Measurements from ENCODE around the gene BRD4. TPM values are rescaled to one million over a fixed set of nuclear protein-coding genes. Genes with fewer than 3 reads are reported as not detected.
"Not testable (repeated sequence)": the region's sequence is repeated elsewhere in the genome, so short reads cannot be mapped to it uniquely, and the experiment has no call there.

BRD4 gene
- total RNA-seq, 1 donor from 2014 or later: 115 TPM

GRCh38 chr19:15363048-15363447, 30.7 kb upstream of the BRD4 start:
- intact Hi-C loops (cut with micrococcal nuclease): not testable (repeated sequence)

DNA sequence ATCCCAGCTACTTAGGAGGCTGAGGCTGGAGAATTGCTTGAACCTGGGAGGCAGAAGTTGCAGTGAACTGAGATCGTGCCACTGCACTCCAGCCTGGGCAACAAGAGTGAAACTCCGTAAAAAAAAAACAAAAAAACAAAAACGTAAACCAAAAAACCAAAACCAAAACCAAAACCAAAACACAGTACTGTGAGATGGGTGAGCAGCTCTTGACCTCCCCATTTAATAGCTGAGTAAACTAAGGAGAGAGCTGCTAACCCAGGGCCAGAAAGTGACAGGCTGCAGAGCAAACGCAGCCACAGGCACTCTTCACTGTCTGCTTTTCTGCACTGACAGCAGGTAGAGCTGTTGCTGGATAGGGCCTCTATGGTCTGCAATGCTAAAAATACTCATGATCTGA, 27.7 kb upstream of the BRD4 start:
- intact Hi-C loops (cut with micrococcal nuclease): not testable (repeated sequence)

GRCh38 chr19:15358918-15359317, 26.6 kb upstream of the BRD4 start:
- intact Hi-C loops (cut with micrococcal nuclease): no loop called here

DNA sequence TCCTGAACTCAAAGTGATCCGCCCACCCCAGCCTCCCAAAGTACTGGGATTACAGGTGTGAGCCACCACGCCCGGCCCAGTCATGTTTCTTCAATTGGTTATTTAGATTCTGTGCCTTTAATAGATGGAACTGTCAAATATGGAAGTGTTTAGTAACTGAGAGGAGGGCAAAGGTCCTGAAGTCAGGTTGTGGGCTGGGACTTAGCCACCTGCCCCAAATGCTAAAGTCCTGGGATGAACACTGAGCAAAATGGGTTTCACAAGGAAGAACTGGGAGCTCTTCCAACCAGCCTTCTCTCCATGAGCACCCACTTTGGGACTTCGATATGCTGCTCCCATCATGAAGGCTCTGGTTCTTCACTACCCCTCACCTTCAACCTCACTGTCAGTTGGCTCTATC, 25.6 kb upstream of the BRD4 start:
- intact Hi-C loops (cut with micrococcal nuclease): no loop called here

- intact Hi-C loops (cut with micrococcal nuclease): no loop called here
Measured at GRCh38 chr19:15354566-15355296, 22.4 kb upstream of the BRD4 start.

DNA sequence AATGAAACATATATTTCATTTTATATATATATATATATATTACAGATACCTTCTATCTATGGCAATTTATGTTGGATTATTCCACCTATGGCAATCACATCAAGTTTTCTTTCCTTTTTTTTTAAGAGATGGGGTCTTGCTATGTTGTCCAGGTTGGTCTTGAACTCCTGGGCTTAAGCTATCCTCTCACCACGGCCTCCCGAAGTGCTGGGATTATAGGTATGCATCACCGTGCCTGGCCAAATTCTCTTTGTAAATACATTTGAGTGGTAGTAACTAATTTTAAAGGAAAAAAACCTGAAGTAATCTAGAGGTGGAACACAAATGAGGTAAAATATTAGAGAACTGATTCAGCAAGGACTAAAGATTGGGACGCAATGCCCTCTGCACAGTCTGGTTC, 21.6 kb upstream of the BRD4 start:
- intact Hi-C loops (cut with micrococcal nuclease): no loop called here

GRCh38 chr19:15352535-15352934, 20.2 kb upstream of the BRD4 start:
- intact Hi-C loops (cut with micrococcal nuclease): not testable (repeated sequence)

DNA sequence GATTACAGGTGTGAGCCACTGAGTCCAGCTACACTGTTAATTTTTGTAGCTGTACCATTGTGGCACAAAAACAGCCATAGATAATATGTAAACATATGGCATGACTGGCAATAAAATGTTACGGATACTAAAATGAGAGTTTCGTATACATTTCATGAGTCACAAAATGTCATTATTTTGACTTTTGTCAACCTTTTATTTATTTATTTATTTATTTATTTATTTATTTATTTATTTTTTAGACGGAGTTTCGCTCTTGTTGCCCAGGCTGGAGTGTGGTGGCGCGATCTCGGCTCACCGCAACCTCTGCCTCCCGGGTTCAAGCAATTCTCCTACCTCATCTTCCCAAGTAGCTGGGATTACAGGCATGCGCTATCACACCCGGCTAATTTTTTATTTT, 9.0 kb upstream of the BRD4 start:
- intact Hi-C loops (cut with micrococcal nuclease): not testable (repeated sequence)

GRCh38 chr19:15340086-15340485, 7.7 kb upstream of the BRD4 start:
- intact Hi-C loops (cut with micrococcal nuclease): no loop called here

- intact Hi-C loops (cut with micrococcal nuclease): no loop called here
Measured at GRCh38 chr19:15337202-15337601, 4.9 kb upstream of the BRD4 start.

DNA sequence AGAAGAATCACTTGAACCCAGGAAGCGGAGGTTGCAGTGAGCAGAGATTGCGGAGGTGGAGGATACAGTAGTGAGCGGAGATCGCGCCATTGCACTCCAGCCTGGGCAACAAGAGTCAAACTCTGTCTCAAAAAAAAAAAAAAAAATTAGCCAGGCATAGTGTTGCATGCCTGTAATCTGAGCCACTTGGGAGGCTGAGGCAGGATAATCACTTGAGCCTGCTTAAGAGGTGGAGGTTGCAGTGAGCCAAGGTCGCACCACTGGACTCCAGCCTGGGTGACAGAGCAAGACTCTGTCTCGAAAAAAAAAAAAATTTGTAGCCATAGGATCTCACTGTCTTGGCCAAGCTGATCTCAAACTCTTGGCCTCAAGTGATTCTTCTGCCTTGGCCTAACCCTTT, 3.7 kb upstream of the BRD4 start:
- intact Hi-C loops (cut with micrococcal nuclease): not testable (repeated sequence)

DNA sequence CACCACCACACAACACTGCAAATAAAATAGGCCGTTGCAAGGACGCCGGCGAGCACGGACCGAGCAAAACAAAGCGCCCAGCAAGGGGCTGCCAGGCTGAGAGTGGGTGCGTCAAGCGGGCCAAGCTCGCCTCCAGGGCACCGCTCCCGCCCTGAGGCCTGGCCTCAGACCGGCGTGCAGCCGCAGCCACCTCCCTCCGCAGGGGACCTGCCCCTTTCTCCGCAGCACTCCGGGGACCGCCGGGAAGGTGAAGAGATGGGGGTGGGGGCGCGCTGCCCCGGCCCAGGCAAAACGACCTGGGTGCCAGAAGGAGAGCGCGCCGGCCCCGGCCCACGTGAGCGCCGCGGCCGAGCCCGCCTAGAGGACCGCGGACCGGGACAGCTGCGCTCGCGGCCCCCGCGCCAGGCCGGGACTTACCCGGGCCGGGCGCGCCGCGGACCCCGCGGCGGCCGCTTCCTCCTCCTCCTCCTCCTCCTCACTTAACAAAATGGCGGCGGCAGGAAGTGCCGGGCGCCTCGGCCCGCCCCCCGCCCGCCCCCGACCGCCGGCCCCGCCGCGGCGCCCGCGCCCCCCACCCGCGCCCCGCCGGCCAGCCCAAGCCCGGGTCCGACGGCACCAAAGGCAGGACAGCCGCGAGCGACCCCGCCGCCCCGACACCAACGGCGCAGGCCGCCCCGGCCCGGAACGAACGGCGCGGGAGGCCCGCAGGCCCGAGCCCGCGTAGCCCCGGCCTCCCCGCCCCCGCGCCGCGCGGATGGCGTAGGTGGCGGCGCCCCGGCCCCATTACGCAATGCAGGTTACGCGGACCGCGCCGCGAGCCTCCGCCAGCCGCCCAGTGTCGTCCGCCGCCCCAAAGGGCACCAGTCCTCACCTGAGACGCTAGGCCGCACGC, 674 bp downstream of the BRD4 start:
- intact Hi-C loops (cut with micrococcal nuclease): loop anchor here (1.0 to 5.0 kb wide), 4 partner anchors 39 to 225 kb away; partner anchors contain the start of genes AKAP8 and AKAP8L

- intact Hi-C loops (cut with micrococcal nuclease): loop anchor here (1.0 to 5.0 kb wide), 3 partner anchors 39 to 226 kb away; partner anchors contain the start of gene AKAP8
Measured at GRCh38 chr19:15330801-15331418, 1.4 kb downstream of the BRD4 start.

DNA sequence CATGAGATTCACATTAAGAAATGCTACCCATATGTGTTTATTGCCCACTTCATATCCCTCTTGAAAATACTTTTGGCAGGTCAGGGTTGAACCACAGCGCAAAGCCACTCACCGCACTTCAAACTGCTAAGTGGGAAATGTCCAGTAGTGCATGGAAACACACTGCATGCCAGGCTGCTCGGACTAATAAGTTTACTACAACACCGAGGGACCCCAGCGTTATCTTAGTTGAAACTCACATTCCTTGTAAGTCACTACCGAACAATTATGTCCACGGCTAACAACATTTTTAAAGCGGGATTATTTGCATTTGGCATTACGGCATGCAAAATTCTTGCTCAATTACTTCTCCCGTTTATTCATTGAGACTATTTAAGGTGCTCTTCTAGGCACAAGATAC, 4.0 kb downstream of the BRD4 start:
- intact Hi-C loops (cut with micrococcal nuclease): no loop called here

GRCh38 chr19:15324791-15325519, 7.4 kb downstream of the BRD4 start:
- intact Hi-C loops (cut with micrococcal nuclease): no loop called here

- intact Hi-C loops (cut with micrococcal nuclease): no loop called here
Measured at GRCh38 chr19:15323496-15324235, 8.7 kb downstream of the BRD4 start.

DNA sequence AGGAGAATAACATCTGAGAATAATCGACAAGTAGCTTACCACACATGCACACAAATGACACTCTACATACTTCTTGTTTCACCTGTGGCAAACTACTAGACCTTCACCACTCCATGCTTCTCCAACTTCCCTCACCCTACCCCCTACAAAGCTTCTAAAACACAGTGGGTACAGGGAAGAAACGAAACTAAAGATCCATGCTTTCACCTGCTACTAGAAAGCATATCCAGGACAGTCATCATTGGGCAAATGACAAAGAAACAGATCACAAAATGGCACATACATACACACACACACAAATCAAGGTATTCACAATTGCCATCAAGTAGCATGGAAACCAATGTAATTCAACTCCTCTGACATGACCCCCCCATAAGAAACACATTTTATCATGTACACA, 10.6 kb downstream of the BRD4 start:
- intact Hi-C loops (cut with micrococcal nuclease): no loop called here

DNA sequence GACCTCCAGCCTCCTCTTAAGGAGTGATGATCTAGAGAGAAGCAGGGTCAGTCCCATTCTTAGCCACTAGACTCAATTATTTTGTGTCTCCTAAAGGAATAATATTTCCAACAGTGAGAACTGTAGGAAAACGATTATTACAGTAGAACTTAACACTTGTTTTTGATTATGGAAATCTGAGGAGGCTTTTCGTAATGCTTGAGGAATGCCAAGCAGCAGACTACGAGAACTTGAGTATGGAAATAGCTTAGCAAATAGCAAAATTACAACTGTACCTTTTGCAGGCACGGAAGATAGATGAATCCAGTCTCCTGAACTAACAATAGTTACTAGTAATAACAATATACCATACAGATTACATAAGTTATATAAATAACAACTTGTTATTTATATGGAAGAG, 12.2 kb downstream of the BRD4 start:
- intact Hi-C loops (cut with micrococcal nuclease): no loop called here

GRCh38 chr19:15318241-15318691, 14.1 kb downstream of the BRD4 start:
- intact Hi-C loops (cut with micrococcal nuclease): loop anchor here (5.0 kb wide), 1 partner anchor 36 kb away; no protein-coding TSS in a partner anchor

GRCh38 chr19:15317392-15318071, 14.8 kb downstream of the BRD4 start:
- intact Hi-C loops (cut with micrococcal nuclease): loop anchor here (5.0 kb wide), 1 partner anchor 35 kb away; no protein-coding TSS in a partner anchor
